HG03064 (cell line): ENCODE data around the gene STH.

ENCODE experiments used
- ATAC-seq: cut with Tn5 transposase; IDR thresholded peaks from one replicate; pipeline ENCODE4 v1.9.1; 2021; ENCODE audit warnings: low read depth; ENCODE audit not compliant: unreplicated experiment

STH gene

DNA sequence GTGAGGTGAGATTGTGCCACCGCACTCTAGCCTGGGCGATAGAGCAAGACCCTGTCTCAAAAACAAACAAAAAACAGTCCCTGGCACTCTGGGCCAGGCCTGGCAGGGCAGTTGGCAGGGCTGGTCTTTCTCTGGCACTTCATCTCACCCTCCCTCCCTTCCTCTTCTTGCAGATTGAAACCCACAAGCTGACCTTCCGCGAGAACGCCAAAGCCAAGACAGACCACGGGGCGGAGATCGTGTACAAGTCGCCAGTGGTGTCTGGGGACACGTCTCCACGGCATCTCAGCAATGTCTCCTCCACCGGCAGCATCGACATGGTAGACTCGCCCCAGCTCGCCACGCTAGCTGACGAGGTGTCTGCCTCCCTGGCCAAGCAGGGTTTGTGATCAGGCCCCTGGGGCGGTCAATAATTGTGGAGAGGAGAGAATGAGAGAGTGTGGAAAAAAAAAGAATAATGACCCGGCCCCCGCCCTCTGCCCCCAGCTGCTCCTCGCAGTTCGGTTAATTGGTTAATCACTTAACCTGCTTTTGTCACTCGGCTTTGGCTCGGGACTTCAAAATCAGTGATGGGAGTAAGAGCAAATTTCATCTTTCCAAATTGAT lies 24.8 kb downstream of the STH start:
- ATAC-seq, result no peak

DNA sequence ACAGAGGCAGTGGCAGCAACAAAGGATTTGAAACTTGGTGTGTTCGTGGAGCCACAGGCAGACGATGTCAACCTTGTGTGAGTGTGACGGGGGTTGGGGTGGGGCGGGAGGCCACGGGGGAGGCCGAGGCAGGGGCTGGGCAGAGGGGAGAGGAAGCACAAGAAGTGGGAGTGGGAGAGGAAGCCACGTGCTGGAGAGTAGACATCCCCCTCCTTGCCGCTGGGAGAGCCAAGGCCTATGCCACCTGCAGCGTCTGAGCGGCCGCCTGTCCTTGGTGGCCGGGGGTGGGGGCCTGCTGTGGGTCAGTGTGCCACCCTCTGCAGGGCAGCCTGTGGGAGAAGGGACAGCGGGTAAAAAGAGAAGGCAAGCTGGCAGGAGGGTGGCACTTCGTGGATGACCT lies 25.5 kb downstream of the STH start:
- no peak for ATAC-seq

DNA sequence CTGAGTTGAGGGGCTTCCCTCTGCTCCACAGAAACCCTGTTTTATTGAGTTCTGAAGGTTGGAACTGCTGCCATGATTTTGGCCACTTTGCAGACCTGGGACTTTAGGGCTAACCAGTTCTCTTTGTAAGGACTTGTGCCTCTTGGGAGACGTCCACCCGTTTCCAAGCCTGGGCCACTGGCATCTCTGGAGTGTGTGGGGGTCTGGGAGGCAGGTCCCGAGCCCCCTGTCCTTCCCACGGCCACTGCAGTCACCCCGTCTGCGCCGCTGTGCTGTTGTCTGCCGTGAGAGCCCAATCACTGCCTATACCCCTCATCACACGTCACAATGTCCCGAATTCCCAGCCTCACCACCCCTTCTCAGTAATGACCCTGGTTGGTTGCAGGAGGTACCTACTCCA lies 26.0 kb downstream of the STH start:
- ATAC-seq, result no peak

DNA sequence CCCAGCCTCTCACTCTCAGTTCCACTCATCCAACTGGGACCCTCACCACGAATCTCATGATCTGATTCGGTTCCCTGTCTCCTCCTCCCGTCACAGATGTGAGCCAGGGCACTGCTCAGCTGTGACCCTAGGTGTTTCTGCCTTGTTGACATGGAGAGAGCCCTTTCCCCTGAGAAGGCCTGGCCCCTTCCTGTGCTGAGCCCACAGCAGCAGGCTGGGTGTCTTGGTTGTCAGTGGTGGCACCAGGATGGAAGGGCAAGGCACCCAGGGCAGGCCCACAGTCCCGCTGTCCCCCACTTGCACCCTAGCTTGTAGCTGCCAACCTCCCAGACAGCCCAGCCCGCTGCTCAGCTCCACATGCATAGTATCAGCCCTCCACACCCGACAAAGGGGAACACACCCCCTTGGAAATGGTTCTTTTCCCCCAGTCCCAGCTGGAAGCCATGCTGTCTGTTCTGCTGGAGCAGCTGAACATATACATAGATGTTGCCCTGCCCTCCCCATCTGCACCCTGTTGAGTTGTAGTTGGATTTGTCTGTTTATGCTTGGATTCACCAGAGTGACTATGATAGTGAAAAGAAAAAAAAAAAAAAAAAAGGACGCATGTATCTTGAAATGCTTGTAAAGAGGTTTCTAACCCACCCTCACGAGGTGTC lies 26.6 kb downstream of the STH start:
- ATAC-seq, result no peak

DNA sequence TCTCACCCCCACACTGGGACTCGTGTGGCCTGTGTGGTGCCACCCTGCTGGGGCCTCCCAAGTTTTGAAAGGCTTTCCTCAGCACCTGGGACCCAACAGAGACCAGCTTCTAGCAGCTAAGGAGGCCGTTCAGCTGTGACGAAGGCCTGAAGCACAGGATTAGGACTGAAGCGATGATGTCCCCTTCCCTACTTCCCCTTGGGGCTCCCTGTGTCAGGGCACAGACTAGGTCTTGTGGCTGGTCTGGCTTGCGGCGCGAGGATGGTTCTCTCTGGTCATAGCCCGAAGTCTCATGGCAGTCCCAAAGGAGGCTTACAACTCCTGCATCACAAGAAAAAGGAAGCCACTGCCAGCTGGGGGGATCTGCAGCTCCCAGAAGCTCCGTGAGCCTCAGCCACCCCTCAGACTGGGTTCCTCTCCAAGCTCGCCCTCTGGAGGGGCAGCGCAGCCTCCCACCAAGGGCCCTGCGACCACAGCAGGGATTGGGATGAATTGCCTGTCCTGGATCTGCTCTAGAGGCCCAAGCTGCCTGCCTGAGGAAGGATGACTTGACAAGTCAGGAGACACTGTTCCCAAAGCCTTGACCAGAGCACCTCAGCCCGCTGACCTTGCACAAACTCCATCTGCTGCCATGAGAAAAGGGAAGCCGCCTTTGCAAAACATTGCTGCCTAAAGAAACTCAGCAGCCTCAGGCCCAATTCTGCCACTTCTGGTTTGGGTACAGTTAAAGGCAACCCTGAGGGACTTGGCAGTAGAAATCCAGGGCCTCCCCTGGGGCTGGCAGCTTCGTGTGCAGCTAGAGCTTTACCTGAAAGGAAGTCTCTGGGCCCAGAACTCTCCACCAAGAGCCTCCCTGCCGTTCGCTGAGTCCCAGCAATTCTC lies 27.4 kb downstream of the STH start:
- no peak for ATAC-seq

DNA sequence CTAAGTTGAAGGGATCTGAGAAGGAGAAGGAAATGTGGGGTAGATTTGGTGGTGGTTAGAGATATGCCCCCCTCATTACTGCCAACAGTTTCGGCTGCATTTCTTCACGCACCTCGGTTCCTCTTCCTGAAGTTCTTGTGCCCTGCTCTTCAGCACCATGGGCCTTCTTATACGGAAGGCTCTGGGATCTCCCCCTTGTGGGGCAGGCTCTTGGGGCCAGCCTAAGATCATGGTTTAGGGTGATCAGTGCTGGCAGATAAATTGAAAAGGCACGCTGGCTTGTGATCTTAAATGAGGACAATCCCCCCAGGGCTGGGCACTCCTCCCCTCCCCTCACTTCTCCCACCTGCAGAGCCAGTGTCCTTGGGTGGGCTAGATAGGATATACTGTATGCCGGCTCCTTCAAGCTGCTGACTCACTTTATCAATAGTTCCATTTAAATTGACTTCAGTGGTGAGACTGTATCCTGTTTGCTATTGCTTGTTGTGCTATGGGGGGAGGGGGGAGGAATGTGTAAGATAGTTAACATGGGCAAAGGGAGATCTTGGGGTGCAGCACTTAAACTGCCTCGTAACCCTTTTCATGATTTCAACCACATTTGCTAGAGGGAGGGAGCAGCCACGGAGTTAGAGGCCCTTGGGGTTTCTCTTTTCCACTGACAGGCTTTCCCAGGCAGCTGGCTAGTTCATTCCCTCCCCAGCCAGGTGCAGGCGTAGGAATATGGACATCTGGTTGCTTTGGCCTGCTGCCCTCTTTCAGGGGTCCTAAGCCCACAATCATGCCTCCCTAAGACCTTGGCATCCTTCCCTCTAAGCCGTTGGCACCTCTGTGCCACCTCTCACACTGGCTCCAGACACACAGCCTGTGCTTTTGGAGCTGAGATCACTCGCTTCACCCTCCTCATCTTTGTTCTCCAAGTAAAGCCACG lies 28.3 kb downstream of the STH start:
- no peak for ATAC-seq

DNA sequence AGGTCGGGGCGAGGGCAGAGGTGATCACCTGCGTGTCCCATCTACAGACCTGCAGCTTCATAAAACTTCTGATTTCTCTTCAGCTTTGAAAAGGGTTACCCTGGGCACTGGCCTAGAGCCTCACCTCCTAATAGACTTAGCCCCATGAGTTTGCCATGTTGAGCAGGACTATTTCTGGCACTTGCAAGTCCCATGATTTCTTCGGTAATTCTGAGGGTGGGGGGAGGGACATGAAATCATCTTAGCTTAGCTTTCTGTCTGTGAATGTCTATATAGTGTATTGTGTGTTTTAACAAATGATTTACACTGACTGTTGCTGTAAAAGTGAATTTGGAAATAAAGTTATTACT lies 28.9 kb downstream of the STH start:
- no peak for ATAC-seq

DNA sequence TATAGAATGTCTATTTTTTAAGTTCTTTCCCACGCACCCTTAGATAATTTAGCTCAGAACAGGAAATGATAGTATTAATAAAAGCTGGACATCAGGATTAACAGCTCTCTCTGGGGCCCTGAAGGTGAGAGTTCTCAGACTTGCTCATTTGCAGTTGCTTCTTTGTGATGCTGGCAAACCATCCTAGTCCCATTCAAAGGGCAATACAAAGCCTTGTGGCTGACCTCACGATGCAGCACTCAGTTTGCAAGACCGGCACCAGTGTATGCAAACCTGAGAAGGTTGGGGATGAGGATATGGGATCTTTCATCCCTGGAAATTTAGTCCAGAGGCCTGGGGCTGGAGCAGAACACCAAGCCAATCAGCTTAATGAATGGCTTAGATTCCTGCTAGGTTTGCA lies 29.3 kb downstream of the STH start:
- ATAC-seq, result no peak

DNA sequence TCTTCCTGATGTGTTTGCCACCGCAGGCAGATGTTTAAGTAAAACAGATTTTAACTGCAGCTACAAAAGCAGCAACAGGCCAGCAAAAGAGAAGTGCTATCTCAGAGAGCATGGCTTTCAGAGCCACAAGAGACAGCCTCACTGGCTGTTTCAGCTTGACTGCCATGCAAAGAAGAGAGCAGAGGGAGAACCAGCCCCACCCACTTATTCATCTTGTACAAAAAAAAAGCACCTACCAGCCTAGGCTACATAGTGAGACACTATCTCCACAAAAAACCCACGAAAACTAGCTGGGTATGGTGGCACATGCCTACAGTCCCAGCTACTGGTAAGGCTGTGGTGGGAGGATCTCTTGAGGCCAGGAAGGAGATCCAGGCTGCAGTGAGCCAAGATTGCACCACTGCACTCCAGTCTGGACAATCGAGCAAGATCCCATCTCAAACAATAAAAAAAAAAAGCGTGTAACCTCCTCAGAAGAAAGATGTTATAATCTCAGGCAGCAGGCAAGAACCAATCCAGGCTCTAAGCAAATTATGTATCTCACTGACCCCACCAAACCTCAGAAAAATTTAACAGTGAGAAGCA lies 30.0 kb downstream of the STH start:
- ATAC-seq, result no peak

DNA sequence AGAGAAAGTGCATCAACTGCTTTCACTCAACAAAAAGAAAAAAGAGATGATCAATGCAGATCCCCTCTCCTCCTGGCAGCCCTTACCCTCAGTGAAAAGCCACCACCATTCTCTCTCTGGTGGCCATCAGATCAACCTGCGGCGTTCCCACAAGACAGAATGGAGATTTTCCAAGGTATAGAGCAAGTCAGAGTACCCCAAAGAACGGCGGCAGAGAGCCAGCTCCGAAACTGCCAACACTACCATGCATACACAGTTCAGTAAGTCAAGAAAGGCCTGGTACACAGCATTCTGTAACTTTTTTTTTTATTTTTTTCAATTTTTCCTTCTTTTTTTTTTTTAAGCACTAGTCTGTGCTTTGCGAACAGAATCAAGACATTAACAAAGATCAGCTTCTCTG lies 30.6 kb downstream of the STH start:
- ATAC-seq, result no peak

DNA sequence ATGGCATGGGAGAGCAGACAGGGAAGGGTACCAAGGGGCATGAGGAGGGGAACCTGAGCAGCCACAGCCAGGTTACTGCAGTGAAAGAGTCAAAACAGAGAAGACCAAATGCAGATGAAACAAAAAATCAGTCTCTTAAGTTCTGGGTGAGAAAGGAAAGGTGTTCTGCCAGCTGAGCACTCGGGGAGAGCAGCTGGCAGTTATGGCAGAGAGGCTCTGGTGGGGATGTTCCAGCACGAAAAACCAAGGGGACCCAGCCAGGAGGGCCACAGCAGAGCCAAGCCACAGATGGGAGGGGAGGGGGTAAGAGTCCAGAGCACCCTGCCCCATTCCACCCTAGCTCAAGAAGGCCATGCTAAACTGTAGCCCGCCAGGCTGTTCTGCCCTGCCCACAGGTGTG lies 31.7 kb downstream of the STH start:
- ATAC-seq, result no peak

DNA sequence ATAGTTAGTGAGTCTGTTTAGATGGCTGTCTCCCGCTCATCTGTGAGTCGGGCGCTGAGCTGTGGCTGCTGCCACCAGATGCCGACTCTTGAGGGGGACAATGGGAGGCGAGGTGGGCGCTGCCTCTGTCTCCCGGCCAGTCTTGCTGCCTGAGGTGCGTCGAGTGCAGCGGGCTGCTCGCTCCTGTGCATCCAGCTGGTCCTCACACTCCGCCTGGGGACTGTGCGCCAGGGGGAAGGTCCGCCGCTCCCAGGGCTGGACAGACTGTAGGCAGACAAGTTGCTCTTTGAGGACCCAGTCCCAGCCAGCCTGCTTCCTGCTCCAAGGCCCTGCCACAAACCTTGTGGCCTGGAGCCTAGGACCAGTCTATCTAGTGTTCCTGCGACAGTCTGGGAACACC lies 32.4 kb downstream of the STH start:
- ATAC-seq, result no peak

DNA sequence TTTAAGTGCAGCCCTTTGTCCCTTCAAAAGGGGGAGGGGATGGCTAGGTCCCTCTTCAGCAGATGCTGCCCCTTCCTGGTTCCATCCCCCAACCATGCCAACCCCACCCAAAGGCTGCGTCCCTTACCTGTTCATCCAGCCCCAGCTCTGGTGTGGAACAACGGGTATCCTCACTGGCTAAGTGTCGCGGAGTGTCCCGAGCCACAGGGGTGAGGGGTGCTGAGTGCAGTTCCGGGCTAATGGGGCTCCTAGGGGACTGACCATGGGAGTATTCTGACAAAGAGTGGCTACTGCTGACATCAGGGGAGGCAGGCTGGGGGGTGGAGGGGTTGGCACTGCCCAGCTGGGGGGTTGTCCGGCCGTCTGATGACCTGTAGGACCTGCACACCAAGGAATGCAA lies 32.9 kb downstream of the STH start:
- ATAC-seq, result no peak

DNA sequence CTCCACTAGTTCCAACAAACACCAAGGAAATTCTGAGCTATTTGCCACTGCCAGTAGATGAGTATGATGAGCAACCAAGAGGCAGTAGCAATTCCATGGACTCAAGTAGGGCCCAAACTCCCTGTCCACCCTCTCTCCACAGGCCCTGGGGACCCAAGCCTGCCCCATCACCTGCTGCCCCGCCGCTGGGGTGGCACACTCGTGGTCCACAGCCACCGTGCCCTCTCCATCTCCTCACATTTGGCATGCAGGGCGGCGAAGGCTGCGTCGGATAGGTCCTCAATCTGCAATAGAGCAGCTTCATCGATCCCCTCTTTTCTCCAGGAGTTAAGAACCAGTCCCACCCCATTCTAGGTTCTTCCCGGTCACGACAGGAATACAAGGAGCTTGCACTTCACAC lies 33.9 kb downstream of the STH start:
- no peak for ATAC-seq

DNA sequence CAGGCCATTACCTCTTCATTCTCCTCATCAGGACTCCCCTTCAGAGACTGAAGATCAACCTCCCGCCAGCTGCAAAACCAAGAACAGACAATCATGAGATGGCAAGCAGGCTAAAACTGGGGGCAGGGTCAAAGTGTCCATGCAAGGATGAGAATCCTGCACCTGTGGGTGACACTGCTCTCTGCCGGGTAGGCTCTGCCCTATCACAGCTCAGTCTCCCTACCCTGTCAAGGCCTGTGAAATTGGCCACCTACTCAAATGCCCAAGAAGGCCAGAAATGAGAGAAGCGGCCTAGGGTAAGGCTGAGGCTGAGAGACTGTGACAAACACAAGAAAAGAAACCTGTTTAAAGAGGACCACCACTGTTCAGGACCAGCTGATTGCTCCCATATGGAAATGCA lies 34.3 kb downstream of the STH start:
- ATAC-seq, result no peak

DNA sequence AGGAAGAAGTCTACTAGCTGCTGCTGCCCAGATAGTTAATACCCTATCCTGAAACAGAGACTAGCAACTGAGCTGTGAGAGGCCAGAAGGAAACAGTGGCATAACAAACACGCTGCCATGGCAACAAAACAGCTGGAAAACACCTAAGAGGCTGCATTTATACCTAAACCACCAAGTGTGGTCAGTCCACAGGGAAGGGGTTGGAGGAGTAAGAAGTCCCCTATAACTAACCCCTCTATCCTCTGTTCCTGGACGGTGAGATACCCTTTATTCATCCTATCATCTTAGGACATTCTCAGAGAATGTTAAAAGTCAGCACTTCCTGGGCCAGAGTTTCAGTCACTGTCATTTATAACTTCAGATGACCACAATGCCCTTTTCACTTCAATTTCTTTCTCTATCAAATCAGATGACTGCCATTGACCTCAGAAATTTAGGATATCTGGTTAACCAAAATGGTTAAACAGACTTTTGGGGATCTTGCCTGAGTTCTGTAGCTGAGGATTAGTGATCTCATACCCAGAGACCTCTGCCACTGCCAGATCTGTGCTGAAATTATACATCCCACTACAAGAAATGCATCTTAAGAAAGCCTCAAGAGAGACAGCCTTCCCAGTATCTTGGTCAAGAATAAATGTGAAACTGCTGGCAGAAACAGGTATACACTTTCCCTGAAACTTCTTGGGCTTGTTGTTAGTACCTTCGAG lies 36.2 kb downstream of the STH start:
- no peak for ATAC-seq

DNA sequence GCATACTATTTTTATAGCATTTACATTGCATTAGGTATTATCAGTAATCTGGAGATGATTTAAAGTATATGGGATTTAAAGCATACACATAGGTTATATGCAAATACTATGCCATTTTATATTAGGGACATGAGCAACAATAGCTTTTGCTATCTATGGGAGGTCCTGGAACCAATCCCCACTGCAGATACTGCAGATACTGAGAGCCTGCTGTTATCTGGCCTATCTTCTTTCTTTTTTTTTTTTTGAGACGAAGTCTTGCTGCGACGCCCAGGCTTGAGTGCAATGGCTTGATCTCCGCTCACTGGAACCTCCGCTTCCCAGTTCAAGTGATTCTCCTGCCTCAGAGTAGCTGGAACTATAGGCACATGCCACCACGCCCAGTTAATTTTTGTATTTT lies 37.4 kb downstream of the STH start:
- no peak for ATAC-seq

DNA sequence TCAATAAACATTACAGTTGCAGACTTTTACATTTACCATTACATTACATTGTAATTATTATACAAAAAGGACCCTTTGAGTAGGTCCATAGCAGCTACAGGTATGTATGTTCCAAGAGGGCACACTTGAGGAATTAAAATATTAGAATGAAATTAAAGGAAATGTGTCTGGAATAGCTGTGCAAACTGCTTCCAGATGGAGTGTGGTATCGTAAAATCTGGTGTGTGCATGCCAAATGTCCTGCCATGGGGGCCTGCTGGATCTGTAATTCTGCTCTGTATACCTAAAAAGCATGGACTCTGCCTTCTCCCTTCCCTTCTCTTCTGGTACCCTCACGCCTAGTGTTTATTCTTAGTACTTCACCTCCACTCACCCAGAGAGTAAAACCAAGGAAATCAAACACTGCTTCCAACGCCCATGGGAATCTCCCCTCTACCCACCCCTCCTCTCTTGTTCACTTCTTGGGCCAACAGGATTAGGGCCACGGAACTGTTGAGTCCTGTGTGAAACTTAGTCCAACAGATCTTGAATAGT lies 38.7 kb downstream of the STH start:
- ATAC-seq, result no peak

DNA sequence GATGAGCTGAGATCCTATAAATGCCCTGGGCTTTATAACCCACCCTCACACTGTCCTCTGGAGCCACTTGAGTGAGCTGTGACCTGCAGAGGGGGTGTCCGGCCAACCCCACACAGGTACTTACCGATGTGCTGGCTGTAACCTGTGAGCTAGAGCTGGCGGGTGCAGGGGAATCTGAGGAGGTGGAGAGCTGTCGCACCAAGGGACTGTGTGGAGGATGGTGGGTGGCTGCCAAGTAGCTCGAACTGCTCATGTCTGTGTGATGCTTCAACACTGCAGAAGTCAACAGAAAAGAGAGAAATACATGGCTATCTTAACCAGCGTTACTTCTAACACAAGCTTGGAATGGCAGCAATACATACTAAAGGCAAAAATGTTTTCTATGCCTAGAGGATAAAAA lies 39.4 kb downstream of the STH start:
- ATAC-seq, result no peak

DNA sequence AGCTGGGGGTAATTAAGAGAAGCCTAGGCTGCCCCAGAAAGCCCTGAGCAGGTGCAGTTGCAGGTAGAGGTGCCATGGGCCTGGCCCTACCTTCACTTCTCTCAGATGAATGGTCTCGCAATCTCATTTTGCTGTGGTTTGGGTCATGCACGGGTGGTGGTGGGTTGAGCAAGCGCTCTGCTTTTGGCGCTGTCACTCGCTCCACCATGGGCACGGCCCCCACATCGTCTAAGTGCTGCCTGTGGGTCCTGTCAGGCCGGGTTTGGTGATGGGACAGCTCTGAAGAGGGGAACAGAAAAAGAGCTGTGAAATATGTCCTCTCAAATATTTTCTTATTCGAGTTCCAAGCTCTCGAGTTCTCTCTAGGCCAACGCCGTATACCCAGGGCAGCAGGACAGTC lies 39.9 kb downstream of the STH start:
- ATAC-seq, result no peak
